GM12875 (cell line): ENCODE data around the gene AGK.

Experiments
- H3K4me3 ChIP-seq: one replicate; pipeline ENCODE4 v1.5.1; 2011; ENCODE audit warnings: low read depth, low read length, control low read depth
- TF ChIP-seq, protein P1 (sequence below): IDR thresholded peaks from 2 replicates; pipeline ENCODE4 v1.5.1; 2011; ENCODE audit warnings: low read depth, mild to moderate bottlenecking, control low read depth, inconsistent platforms, low read length, moderate library complexity, borderline replicate concordance; ENCODE audit not compliant: insufficient read depth

The AGK gene

DNA sequence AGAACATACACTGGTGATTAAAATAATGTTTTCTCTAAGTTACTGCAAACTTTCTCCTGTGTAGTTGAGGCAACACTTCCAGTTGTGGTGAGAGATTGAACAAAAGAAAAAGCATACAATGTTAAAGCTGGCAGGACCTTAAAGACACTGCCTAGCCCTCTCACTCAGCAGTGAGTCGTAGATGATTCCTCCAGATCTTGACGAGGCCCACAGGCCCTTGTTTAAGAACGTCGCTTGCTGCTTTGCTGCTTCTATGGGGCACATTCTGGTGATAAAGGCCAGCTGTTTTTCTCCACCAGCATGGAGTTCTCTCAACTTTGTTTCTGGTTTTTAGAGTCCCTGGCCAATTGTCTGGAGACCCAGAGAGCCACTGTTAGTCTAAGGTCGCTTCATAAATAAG, 153.5 kb downstream of the AGK start:
- H3K4me3 ChIP-seq, result no peak overlapping the region
- TF ChIP-seq, protein P1, sequence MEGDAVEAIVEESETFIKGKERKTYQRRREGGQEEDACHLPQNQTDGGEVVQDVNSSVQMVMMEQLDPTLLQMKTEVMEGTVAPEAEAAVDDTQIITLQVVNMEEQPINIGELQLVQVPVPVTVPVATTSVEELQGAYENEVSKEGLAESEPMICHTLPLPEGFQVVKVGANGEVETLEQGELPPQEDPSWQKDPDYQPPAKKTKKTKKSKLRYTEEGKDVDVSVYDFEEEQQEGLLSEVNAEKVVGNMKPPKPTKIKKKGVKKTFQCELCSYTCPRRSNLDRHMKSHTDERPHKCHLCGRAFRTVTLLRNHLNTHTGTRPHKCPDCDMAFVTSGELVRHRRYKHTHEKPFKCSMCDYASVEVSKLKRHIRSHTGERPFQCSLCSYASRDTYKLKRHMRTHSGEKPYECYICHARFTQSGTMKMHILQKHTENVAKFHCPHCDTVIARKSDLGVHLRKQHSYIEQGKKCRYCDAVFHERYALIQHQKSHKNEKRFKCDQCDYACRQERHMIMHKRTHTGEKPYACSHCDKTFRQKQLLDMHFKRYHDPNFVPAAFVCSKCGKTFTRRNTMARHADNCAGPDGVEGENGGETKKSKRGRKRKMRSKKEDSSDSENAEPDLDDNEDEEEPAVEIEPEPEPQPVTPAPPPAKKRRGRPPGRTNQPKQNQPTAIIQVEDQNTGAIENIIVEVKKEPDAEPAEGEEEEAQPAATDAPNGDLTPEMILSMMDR, result no peak
